Cortex of kidney (tissue), 1 donor: ENCODE data around the gene GJC1.

ENCODE experiments used
- DNase-seq: peaks from one replicate; lab custom pipeline; 2025; lab: John Stamatoyannopoulos, UW

Gene GJC1

DNA sequence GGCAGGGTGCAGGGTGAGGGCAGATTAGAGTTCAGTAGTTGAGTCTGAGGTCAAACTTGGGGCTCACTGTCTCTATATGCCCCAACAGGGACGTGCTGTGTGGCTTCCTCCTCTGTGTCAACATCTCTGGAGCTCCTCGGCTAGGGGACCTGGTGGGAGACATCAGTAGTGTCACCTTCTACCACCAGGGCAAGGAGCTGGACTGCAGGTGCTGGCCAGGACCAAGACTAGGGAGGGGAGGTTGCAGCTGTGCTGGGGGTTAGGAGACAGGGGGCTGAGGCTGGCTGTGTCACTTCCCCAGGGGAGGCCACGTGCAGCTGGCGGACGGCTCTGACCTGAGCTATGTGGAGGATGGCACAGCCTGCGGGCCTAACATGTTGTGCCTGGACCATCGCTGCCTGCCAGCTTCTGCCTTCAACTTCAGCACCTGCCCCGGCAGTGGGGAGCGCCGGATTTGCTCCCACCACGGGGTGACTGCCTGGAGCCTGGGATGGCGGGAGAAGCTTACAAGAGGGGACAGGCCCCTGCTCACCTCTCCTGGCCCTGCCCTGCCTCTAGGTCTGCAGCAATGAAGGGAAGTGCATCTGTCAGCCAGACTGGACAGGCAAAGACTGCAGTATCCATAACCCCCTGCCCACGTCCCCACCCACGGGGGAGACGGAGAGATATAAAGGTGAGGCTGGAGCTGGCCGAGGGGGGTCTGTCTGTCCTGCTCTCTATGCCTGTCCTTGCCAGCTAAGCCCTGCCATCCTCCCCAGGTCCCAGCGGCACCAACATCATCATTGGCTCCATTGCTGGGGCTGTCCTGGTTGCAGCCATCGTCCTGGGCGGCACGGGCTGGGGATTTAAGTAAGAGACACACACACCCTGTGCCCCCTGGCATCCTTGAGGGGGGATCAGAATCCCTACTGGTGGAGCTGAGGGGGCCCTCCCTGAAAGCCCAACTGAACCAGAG is 52.4 kb downstream of the GJC1 start:
- no peak for DNase-seq

DNA sequence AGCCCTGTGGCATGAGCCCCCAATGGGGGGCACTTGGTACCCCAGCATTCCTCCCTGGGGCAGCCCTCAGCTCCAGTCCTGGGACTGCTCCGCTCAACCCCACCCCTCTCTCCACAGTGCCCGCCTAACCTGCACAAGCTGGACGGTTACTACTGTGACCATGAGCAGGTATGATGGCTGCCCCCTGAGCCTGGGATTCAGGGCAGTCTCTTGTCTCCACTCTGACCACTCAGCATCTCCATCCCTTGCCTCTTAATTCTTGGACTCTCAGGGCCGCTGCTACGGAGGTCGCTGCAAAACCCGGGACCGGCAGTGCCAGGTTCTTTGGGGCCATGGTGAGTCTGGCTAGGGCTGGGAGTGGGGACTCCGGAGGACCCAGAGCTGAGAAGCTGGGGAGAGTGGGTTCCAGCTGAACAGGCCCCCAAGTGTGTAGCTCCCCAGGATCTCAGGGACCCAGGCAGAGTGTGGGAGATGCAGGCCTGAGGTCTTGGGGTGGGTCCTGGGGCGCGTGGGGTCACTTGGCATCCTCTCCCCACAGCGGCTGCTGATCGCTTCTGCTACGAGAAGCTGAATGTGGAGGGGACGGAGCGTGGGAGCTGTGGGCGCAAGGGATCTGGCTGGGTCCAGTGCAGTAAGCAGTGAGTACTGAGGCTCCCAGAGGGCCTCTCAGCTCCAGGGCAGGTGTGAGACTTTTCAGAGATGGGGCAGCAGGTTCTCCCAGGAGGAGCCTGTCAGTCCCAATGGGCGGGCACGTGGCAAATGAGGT is 53.3 kb downstream of the GJC1 start:
- DNase-seq, result no peak

DNA sequence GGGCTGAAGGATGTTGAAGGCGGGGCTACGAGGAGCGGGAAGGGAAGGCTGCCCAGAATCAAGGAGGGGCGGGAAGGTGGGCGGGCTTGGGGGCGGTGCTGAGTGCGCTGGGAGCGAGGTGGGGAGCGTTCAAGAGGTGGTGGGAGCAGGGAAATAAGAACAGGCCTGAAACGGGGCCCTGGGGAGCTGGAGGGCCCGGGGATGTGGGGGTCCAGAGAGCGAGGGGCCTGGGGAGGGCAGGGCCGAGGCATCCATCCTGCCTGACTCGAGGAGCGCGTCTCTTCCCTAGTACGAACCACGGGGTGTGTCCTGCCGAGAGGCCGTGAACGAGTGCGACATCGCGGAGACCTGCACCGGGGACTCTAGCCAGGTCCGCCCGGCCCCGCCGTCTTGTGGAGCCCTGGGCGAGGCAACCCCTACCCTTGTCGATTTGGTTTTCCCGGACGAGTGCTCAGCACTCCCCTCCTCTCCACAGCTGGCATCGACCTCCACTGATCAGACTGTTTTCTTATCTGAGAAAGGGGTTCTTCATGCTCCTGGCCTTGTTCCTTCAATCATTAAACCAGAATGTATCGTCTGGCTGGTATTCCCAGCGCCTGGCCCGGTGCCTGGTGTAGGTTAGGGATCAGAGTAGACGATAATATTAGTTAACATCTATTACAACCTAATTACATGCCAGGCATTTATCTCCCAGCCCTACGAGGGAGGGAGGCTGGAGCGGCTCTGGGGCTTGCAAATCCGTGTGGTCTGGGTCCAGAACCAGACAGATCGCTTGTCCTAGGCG is 54.1 kb downstream of the GJC1 start:
- no peak for DNase-seq

DNA sequence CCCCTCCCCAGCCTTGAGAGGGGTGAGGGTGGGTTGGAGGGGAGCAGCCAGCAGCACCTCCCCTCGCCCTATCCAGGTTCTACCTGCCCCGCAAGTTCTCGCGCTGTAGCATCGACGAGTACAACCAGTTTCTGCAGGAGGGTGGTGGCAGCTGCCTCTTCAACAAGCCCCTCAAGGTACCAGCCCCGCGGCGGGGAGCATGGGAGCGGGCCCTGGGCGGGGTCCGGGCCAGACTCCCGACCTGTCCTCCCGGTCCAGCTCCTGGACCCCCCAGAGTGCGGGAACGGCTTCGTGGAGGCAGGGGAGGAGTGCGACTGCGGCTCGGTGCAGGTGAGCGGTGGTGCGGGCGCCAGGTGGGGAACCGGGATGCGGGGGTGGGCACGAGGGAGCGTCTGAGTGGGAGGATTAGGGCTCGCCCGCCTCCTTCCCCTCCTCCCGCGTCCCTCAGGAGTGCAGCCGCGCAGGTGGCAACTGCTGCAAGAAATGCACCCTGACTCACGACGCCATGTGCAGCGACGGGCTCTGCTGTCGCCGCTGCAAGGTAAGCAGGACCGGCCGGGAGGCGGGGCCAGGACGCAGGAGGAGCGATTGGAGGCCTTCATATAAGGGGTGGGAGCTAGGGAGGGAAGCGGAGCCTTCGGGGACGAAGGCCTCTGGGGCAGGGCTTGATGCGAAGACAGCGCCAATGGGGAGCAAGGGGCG is 54.8 kb downstream of the GJC1 start:
- no peak for DNase-seq

DNA sequence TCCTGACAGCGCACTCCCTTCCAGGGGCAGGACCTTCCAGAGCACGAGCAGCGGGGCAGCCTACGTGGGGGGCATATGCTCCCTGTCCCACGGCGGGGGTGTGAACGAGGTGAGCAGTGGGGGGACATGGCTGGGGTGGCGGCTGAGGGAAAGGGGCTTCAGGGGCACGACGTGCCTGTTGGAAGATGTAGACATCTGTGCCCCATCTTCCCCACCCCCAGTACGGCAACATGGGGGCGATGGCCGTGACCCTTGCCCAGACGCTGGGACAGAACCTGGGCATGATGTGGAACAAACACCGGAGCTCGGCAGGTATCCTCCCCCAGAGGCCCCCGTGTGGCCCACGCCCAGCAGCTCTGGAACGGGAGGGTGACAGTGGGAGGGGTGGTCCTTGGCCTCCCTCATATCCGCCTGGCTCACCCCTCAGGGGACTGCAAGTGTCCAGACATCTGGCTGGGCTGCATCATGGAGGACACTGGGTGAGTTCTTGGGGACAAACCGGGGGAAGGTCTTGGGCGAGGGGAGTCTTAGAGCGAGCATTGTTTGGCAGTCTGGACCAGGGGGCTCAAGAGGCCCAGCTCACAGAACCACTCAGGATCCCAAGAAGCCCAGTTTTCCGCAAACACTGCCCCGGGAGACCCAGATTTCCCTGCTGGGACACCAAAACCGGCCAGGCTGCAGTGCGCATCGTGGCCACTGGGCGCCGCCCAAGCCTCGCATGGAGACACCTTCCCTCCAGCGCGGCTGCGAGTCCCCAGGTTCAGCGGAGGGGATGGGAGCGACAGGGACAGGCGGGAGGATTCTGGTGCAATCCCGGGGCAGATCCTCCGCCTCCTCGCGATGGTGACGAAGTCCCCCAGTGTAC is 55.6 kb downstream of the GJC1 start:
- DNase-seq, result no peak

DNA sequence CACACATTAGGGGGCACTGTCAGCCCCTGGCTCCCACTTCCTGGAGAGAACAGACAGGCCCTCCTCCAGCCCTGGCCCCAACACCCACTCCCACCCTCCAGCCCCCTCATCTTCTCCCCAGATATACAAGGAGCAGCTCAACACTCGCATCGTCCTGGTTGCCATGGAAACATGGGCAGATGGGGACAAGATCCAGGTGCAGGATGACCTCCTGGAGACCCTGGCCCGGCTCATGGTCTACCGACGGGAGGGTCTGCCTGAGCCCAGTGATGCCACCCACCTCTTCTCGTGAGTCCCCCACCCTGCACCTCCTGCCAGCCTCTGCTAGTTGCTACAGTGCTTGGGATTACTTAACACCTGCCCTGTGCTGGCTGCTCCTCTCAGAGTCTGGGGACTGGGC is 56.9 kb downstream of the GJC1 start:
- no peak for DNase-seq

DNA sequence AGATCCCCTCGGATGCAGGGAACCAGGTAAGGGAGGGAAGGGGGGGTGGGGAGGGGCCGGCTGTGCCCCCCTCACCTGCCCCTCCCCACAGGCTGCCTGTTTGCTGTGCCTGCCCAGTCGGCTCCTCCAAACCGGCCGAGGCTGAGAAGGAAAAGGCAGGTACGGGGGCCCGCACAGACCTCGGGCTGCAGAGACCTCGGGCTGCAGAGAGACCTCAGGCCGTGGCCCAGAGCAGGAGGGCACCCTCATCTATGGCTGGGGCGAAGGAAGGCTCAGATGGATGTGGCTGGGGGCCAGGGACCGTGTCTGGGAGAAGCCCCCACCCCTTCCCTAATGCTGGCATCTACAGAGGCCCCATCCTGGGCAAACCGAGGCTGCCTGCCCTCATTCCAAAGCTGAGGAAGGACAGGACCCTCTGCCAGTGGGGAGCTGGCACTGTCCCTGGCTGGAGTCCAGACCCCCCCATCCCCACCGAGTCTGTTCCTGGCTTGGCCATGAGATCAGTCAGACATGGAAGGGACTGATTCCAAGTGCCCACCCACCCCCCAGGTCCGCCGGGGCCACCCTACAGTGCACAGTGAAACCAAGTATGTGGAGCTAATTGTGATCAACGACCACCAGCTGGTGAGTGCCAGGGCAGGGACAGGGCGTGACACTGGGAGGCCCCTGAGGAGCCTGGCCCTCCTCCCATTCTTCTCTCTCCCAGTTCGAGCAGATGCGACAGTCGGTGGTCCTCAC is 57.6 kb downstream of the GJC1 start:
- DNase-seq, result no peak

DNA sequence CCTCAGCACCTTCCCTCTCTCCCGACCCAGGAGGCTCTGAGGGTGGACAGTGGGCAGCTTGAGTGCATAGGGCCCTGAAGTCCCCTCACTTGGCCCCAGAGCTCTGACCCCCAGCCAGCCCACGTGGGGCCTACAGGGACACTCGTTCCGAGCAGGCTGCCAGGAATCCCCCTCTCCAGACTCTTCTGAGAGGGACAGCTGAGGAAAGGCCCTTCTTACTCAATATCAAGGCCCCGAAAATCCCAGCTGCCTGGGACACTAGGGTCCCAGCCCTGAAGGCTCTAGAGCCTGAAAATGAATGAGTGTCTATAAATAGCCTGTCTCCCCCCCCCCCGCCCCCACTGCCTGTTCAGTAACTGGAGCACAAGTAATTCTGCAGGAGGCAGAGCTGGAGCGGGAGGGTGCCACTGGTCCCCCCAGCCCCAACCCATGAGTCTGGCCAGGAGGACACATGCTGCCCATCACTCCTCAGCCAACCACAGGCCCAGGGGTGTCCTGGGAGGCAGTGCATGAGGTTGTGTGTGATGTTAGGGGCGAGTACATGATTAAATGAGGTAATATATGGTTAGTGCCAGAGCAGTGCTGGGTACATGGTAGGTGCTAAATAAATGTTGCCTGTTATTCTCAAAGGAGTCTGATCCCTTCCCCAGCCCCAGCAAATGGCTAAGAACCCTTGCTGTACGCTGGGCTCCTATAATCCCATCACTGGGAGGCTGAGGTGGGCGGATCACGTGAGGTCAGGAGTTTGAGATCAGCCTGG is 59.7 kb downstream of the GJC1 start:
- no peak for DNase-seq

DNA sequence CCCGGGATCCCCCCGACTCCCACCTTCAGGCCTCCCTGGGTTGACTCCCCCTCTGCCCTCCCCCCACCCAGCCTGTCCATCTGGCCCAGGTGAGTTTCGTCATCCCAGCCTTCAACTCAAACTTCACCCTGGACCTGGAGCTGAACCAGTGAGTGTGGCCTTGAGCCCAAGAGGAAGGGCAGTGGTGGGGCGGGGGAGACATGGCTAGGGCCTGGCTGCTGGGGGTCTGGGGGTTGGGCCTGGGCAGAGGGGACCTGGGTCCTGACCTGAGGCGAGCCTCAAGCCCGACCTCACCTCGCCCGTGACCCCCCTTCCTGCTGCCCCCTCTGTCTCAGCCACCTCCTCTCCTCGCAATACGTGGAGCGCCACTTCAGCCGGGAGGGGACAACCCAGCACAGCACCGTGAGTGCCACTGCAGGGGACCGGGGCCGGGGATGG is 60.4 kb downstream of the GJC1 start:
- no peak for DNase-seq

DNA sequence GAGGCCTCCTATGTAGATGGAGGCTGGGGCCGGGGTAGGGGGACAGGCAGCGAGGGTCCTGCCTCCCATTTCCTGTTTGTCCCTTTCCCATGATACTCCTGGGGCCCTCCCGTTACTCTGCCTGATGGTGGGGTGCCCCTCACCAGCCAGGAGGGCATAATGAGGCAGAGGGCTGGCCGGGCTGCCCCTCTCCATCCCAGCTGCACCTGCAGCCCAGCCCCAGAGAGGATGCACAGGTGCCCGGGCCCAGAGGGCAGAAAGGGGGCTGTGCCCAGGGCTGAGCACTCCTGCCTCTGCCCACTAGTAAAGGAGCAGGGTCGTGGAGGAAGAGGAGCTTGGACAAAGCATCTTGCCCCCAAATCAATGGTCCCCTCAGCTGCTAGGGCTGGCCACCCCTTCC is 60.9 kb downstream of the GJC1 start:
- no peak for DNase-seq

DNA sequence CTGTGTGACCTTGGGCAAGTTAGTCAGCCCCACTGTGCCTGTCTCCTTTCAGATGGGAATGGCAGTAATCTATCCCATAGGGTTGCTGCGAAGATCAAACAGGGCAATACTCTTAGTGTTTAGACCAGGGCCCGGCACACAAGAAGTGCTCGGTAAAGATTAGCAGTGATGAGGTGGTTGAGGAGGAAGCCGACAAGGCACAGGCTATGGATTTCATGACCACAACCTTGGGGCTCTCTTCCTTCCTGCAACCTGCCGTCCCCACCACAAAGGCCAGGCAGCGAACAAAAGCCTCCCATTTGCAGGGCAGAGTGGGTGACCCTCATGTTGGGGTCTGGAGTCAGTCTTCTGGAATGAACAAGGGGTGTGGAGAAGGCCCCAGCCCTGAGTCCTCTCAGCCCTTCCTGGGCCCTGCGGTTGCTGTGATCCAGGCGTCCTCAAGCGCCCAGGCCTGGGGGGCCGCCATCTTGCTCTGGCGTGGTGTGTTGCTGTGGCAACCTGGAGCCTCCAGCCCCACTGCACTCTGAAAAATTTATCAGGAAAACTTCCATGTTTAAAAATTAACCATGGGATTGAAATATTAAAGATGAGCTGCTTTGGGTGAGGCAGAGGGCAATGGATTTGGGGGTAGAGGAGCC is 61.5 kb downstream of the GJC1 start:
- DNase-seq, result no peak

DNA sequence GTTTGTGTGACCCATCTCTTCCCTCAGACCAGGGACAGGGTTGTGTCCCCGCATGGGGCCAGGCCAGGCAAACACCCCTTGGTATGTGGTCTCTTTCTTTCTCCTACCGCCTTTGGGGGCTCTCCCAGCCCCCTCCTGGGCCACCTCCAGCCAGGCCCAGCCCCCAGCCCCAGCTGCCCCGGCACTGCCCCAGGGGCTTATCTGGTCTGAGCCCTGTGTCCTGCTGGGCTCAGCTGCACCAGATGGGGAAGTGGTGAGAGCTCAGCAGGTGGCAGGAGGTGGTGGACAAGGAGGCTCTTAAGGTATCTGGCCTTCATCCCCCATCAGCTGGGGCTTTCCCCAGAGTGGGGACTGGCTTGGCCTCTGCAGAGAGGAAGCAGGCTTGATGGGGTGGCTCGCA is 62.6 kb downstream of the GJC1 start:
- no peak for DNase-seq

DNA sequence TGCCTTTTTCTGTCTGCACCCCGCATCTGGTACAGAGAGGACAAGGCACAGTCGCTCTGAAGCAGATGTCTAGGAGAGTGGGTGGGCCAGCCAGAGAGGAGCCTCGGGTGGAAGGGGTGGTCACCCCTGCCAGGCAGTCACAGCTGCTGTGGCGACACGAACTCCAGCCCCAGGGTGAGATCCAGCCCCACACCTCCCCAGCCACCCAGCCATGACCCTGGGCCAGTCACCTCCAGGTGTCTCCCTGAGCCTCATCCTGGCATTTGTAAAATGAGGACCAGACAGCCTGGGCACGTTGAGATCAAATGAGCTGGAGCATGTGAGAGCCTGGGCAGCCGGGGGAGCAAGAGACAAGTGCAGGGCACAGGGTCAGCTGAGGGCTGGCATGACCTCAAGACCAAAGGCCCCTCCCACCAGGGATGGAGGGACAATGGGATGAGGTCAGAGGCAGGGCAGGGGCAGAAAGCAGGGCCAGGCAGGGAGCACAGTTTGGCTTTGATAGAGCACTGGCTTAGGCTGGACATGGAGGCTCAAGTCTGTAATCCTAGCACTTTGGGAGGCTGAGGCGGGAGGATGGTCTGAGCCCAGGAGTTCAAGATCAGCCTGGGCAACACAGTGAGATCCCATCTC is 63.6 kb downstream of the GJC1 start:
- no peak for DNase-seq

DNA sequence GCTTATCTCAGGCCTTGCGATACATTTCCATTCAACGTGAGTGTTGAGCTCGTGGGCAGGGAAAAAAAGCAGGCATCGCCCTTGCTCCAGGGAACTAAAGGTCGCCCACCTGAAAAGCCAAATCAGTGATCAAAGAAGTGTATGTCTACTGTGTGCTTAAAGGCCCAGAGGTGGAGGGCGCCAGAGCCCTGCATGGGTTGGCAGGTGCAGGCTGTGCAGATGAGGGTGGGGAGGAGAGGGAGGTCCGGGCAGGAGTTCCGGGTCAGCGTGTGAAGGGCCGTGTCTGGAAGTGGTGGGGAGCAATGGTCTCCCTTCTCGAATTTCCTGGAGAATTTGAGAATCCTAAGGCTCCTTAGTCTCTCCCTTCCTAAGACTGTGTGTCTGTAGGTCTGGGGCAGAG is 64.1 kb downstream of the GJC1 start:
- DNase-seq, result no peak

DNA sequence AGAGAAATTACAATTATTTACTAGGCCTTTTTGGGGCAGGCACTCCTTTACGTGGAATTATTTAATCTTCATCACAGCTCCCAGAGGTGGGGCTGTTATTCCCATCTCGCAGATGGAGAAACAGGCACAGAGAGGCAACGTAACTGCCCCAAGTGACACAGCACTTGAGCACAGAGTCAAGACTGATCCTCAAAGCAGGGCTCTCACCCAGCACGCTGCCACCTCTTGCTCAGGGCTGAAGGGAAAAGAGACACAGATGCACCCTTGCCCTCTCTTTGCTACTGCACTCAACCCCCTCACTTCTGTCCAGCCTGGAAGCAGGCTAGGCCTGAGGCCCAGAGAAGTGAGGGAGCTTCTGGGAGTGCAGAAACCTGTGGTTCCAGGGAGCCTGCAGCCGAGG is 66.9 kb downstream of the GJC1 start:
- DNase-seq, result no peak

DNA sequence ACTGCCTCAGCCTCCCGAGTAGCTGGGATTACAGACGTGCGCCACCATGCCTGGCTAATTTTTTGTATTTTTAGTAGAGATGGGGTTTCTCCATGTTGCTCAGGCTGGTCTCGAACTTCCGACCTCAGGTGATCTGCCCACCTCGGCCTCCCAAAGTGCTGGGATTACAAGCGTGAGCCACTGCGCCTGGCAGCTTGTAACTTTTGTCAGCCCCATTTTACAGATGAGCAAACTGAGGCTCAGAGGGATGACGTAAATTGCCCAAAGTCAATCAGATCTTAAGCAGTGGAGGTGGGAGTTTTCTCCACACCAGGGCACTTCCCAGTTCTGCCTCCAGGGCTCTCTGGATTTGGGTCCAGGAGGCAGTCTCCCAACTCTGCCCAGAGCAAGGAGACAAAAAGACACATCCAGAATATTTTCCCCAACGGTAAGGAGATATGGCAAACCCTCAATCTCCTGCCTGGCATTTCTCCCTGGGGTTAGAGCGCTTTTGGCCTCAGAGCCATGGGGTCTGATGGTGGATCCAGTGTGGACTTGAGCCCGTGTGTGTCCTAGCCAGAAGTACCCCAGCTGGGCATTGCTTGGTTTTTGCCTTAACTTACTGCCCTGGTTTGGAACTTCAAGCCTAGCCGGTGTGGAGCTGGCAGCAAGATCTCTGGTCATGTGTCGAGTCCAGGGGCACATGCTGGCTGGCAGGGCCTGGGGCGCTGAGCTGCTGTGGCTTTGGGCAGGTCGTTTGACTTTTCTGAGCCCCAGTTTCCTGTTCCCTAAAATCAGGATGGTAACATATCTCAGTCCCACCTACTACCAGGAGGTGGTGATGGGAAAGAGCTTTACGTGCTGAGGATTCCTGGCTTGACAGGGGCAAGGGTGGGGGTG is 67.9 kb downstream of the GJC1 start:
- no peak for DNase-seq
